Stomach (tissue), 9 donors: ENCODE results near the gene NFE2L1. TPM values are rescaled to one million over a fixed set of nuclear protein-coding genes. Genes with fewer than 3 reads are reported as not detected.
A peak's percentile ranks its signal among the peaks of the same experiment; 100 is the strongest.
"Not testable (repeated sequence)": the region's sequence is repeated elsewhere in the genome, so short reads cannot be mapped to it uniquely, and the experiment has no call there.

Experiments
- DNase-seq, 2 donors: peaks; one replicate each; pipeline versions ENCODE4 v3.0.0 to v3.0.0-alpha.2; 2013 to 2019
- H3K27ac ChIP-seq, 5 donors: fragments of 200-600 bp in 4 of 5; sonication (generic) in 4 of 5; one replicate each; pipeline ENCODE4 v1.5.1; 2013 to 2019; ENCODE audit warnings: mild to moderate bottlenecking in 1 of 5, moderate library complexity in 1 of 5
- H3K27me3 ChIP-seq, 3 donors: fragments of 200-600 bp; sonication (generic); one replicate each; pipeline ENCODE4 v1.5.1; 2017 to 2019; ENCODE audit warnings: mixed run types in 1 of 3
- H3K36me3 ChIP-seq, 4 donors: fragments of 200-600 bp; sonication (generic); 1 replicate in 3 of 4; 2 replicates in 1 of 4; pipeline ENCODE4 v1.5.1; 2016 to 2019
- H3K4me1 ChIP-seq, 4 donors: fragments of 200-600 bp; sonication (generic); one replicate each; pipeline ENCODE4 v1.5.1; 2016 to 2019
- H3K4me3 ChIP-seq, 4 donors: fragments of 200-600 bp; sonication (generic) in 3 of 4; one replicate each; pipeline ENCODE4 v1.5.1; 2016 to 2019; ENCODE audit warnings: mild to moderate bottlenecking in 1 of 4
- H3K9me3 ChIP-seq, 4 donors: fragments of 200-600 bp; sonication (generic); one replicate each; pipeline ENCODE4 v1.5.1; 2016 to 2019
- CTCF ChIP-seq, 7 experiments: fragments of 450-650 bp in 4 of 7; fragments of 200-600 bp in 3 of 7; sonication (generic) in 3 of 7; IDR thresholded peaks; one replicate each; pipeline ENCODE4 v1.5.1; 2016 to 2019; ENCODE audit warnings: antibody characterized with exemption in 7 of 7, control low read depth in 2 of 7, mild to moderate bottlenecking in 1 of 7
- EP300 ChIP-seq: sonication (generic); formaldehyde crosslinking; IDR thresholded peaks from one replicate; pipeline ENCODE4 v1.6.1; 2017; ENCODE audit warnings: antibody characterized with exemption
- POLR2A ChIP-seq, 4 donors: fragments of 450-650 bp; IDR thresholded peaks; one replicate each; pipeline ENCODE4 v1.6.1; 2016; ENCODE audit warnings: antibody characterized with exemption in 4 of 4, control low read depth in 2 of 4, mild to moderate bottlenecking in 1 of 4, moderate library complexity in 1 of 4
- POLR2AphosphoS5 ChIP-seq, 3 donors: sonication (generic); formaldehyde crosslinking; IDR thresholded peaks; one replicate each; pipeline ENCODE4 v1.6.1; 2016; ENCODE audit warnings: antibody characterized with exemption in 3 of 3
- WGBS, 5 donors: extraction: QIAGEN DNeasy Blood & Tissue Kit in 3 of 5; methylation state at CpG; one replicate each; pipeline versions ENCODE4 v1.1.5 to v1.1.7; 2013 to 2018; 5-methylcytosine and 5-hydroxymethylcytosine counted together
- intact Hi-C: fragments of 100-400 bp; cut with DNase I; formaldehyde crosslinking; loops from one replicate; pipeline ENCODE4 v1.15.1; 2023; ENCODE audit warnings: low total_unique reads
- polyA plus RNA-seq, 3 donors: library from polyadenylated mRNA; stranded (reverse); fragments of 200-250 nt; gene quantifications; one replicate each; pipeline ENCODE4 v1.2.3, GENCODE V29; 2013
- total RNA-seq, 5 donors: library from RNA; depleted of rRNA; stranded (reverse); fragments of >200 nt; gene quantifications; one replicate each; pipeline versions ENCODE4 v1.1.0 to v1.2.3, GENCODE V29; 2014 to 2016
- donor health status: healthy with polysubstance abuse.
- donor health status: Bipolar disorder and iron deficiency.
- donor health status: healthy.

The NFE2L1 gene
- total and polyA plus RNA-seq, 8 donors: 25.2 to 160 (median 58.3) TPM

GRCh38 chr17:48071654-48072053 lies 23.5 kb downstream of the NFE2L1 start:
- Histone ChIP-seq H3K36me3 (peaks cover 24 to 96% (median 84%) of the 10 kb centered on the region in 4 donors), H3K4me1 (peaks cover 0 to 2% (median 0%) of the 10 kb centered on the region in 4 donors), H3K4me3 (no peak overlapping the region), H3K9me3 (no peaks in the 10 kb centered on the region), H3K27me3 (no peaks in the 10 kb centered on the region), H3K27ac (no peak overlapping the region)
- intact Hi-C loops: no loop called here
- DNase-seq: no peak
- TF ChIP-seq POLR2AphosphoS5 (IDR thresholded peaks at IDR 0.05) (no peak), CTCF (IDR thresholded peaks at IDR 0.05) (no peak), POLR2A (IDR thresholded peaks at IDR 0.05) (no peak), EP300 (no peak)
- WGBS, 5 donors: 62 to 73% (median 68%) methylated on average over 2 of the region's 2 CpGs

- intact Hi-C loops, DNase-seq, H3K9me3 ChIP-seq, H3K27me3 ChIP-seq, H3K4me1 ChIP-seq, H3K4me3 ChIP-seq, H3K27ac ChIP-seq: not testable (repeated sequence)
- 92 to 96% (median 94%) methylated on average over 9 of the region's 9 CpGs for WGBS, 5 donors
- H3K36me3 ChIP-seq: peaks cover 24 to 89% (median 83%) of the 10 kb centered on the region in 4 donors
Observed at GRCh38 chr17:48072811-48073210, 24.7 kb downstream of the NFE2L1 start.

GRCh38 chr17:48073566-48074094 lies 25.5 kb downstream of the NFE2L1 start:
- H3K27ac ChIP-seq, H3K4me3 ChIP-seq, H3K9me3 ChIP-seq, H3K27me3 ChIP-seq, DNase-seq, intact Hi-C loops, H3K4me1 ChIP-seq: not testable (repeated sequence)
- WGBS, 5 donors: 89 to 98% (median 97%) methylated on average over 5 of the region's 5 CpGs
- H3K36me3 ChIP-seq: peaks cover 24 to 80% (median 74%) of the 10 kb centered on the region in 4 donors

- WGBS, 5 donors: 66 to 77% (median 72%) methylated on average over 7 of the region's 7 CpGs
- TF ChIP-seq POLR2AphosphoS5 (IDR thresholded peaks at IDR 0.05) (peak in 2 of 3 donors; percentile 13 to 62), CTCF (IDR thresholded peaks at IDR 0.05) (peak in 5 of 7 experiments; percentile 57 to 87 (median 73)), POLR2A (IDR thresholded peaks at IDR 0.05) (no peak), EP300 (no peak)
- H3K27ac ChIP-seq: no peak overlapping the region
Observed at GRCh38 chr17:48074322-48075081, 26.3 kb downstream of the NFE2L1 start.

GRCh38 chr17:48077152-48077551 lies 29.0 kb downstream of the NFE2L1 start:
- intact Hi-C loops: loop anchor here (5.0 kb wide), 2 partner anchors 50 kb away; no protein-coding TSS in a partner anchor
- DNase-seq: not testable (repeated sequence)

More at GRCh38 chr17:48074322-48075081, 26.3 kb downstream of the NFE2L1 start:
- H3K4me3 ChIP-seq: no peak overlapping the region
- no peaks in the 10 kb centered on the region for H3K9me3 ChIP-seq
- H3K36me3 ChIP-seq: peaks cover 18 to 72% (median 66%) of the 10 kb centered on the region in 4 donors
- intact Hi-C loops: loop anchor here (5.0 kb wide), 2 partner anchors 47 to 53 kb away; no protein-coding TSS in a partner anchor
- H3K27me3 ChIP-seq: no peaks in the 10 kb centered on the region
- H3K4me1 ChIP-seq: no peaks in the 10 kb centered on the region
- peak; percentile 83 to 90 for DNase-seq

GRCh38 chr17:48081858-48082257 lies 33.7 kb downstream of the NFE2L1 start:
- no peak for DNase-seq
- peaks cover 0 to 26% (median 19%) of the 10 kb centered on the region in 4 donors for H3K4me1 ChIP-seq
- intact Hi-C loops: no loop called here
- TF ChIP-seq EP300: no peak
- no peak for TF ChIP-seq CTCF (IDR thresholded peaks at IDR 0.05)
- no peak for TF ChIP-seq POLR2AphosphoS5 (IDR thresholded peaks at IDR 0.05)
- TF ChIP-seq POLR2A (IDR thresholded peaks at IDR 0.05): no peak
- 74 to 80% (median 76%) methylated on average over 5 of the region's 5 CpGs for WGBS, 5 donors
- H3K4me3 ChIP-seq: no peak overlapping the region
- no peaks in the 10 kb centered on the region for H3K27me3 ChIP-seq
- no peaks in the 10 kb centered on the region for H3K9me3 ChIP-seq
- no peak overlapping the region for H3K27ac ChIP-seq
- peaks cover 0 to under 1% (median under 1%) of the 10 kb centered on the region in 4 donors for H3K36me3 ChIP-seq

More at GRCh38 chr17:48077152-48077551, 29.0 kb downstream of the NFE2L1 start:
- H3K36me3 ChIP-seq: peaks cover 10 to 46% (median 41%) of the 10 kb centered on the region in 4 donors
- H3K27me3 ChIP-seq, H3K4me1 ChIP-seq, H3K9me3 ChIP-seq, H3K4me3 ChIP-seq, H3K27ac ChIP-seq: not testable (repeated sequence)
- WGBS, 5 donors: 89 to 95% (median 91%) methylated on average over 9 to 10 of the region's 10 CpGs
